ENCODE data around the gene TICAM2.

DNA sequence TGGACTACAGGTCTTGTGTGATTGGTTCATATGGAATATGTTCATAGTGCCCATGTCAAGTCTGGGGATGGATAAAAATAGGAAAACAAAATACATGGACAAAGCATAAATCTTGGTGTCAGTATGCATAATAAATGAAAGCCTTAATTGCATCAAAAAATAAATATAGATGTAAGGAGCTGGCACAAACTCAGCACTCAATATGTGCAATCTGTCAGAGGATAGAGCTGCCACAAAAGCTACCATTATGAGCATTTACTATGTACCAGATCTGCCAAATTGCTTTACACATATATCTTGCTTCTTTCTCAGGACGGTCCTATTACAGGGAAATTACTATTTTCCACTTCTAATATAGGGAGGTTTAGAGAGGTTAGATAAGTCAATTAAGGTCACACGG lies 41.8 kb upstream of the TICAM2 start:
- TF ChIP-seq, protein P1, sequence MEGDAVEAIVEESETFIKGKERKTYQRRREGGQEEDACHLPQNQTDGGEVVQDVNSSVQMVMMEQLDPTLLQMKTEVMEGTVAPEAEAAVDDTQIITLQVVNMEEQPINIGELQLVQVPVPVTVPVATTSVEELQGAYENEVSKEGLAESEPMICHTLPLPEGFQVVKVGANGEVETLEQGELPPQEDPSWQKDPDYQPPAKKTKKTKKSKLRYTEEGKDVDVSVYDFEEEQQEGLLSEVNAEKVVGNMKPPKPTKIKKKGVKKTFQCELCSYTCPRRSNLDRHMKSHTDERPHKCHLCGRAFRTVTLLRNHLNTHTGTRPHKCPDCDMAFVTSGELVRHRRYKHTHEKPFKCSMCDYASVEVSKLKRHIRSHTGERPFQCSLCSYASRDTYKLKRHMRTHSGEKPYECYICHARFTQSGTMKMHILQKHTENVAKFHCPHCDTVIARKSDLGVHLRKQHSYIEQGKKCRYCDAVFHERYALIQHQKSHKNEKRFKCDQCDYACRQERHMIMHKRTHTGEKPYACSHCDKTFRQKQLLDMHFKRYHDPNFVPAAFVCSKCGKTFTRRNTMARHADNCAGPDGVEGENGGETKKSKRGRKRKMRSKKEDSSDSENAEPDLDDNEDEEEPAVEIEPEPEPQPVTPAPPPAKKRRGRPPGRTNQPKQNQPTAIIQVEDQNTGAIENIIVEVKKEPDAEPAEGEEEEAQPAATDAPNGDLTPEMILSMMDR (IDR thresholded peaks at IDR 0.05 in 2 of 3, conservative IDR thresholded peaks at IDR 0.05 in 1 of 3; ENCODE audit: control insufficient read depth in 2 of 3, extremely low read depth in 1 of 3, insufficient read depth in 1 of 3, low read depth in 3 of 3, low read length in 3 of 3), result no peak
- TF ChIP-seq, protein P2, sequence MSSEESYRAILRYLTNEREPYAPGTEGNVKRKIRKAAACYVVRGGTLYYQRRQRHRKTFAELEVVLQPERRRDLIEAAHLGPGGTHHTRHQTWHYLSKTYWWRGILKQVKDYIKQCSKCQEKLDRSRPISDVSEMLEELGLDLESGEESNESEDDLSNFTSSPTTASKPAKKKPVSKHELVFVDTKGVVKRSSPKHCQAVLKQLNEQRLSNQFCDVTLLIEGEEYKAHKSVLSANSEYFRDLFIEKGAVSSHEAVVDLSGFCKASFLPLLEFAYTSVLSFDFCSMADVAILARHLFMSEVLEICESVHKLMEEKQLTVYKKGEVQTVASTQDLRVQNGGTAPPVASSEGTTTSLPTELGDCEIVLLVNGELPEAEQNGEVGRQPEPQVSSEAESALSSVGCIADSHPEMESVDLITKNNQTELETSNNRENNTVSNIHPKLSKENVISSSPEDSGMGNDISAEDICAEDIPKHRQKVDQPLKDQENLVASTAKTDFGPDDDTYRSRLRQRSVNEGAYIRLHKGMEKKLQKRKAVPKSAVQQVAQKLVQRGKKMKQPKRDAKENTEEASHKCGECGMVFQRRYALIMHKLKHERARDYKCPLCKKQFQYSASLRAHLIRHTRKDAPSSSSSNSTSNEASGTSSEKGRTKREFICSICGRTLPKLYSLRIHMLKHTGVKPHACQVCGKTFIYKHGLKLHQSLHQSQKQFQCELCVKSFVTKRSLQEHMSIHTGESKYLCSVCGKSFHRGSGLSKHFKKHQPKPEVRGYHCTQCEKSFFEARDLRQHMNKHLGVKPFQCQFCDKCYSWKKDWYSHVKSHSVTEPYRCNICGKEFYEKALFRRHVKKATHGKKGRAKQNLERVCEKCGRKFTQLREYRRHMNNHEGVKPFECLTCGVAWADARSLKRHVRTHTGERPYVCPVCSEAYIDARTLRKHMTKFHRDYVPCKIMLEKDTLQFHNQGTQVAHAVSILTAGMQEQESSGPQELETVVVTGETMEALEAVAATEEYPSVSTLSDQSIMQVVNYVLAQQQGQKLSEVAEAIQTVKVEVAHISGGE (CRISPR knock-in tag; IDR thresholded peaks at IDR 0.05), result no peak
- no peak for TF ChIP-seq SPI1 (IDR thresholded peaks at IDR 0.05; ENCODE audit: borderline replicate concordance, insufficient read depth, low read depth, low read length)
- TF ChIP-seq NR2F1 (conservative IDR thresholded peaks at IDR 0.05), result no peak
- no peak for TF ChIP-seq RAD51 (IDR thresholded peaks at IDR 0.05)
- no peak for TF ChIP-seq JUNB (IDR thresholded peaks at IDR 0.05)
- no peak for TF ChIP-seq MYC (IDR thresholded peaks at IDR 0.05; ENCODE audit: insufficient read depth, insufficient read length, insufficient replicate concordance, low read length, severe bottlenecking)
- TF ChIP-seq ZNF274 (IDR thresholded peaks at IDR 0.05; ENCODE audit: insufficient read depth, insufficient read length), result no peak
- no peak for TF ChIP-seq TCF12 (IDR thresholded peaks at IDR 0.05; ENCODE audit: low read depth, low read length)
- TF ChIP-seq, protein P3, sequence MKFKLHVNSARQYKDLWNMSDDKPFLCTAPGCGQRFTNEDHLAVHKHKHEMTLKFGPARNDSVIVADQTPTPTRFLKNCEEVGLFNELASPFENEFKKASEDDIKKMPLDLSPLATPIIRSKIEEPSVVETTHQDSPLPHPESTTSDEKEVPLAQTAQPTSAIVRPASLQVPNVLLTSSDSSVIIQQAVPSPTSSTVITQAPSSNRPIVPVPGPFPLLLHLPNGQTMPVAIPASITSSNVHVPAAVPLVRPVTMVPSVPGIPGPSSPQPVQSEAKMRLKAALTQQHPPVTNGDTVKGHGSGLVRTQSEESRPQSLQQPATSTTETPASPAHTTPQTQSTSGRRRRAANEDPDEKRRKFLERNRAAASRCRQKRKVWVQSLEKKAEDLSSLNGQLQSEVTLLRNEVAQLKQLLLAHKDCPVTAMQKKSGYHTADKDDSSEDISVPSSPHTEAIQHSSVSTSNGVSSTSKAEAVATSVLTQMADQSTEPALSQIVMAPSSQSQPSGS (IDR thresholded peaks at IDR 0.05; ENCODE audit: low read length), result no peak
- TF ChIP-seq CHD2 (IDR thresholded peaks at IDR 0.05; ENCODE audit: borderline replicate concordance, low read depth, low read length), result no peak
- TF ChIP-seq SRF (IDR thresholded peaks at IDR 0.05; ENCODE audit: low read depth in 2 of 2, low read length in 2 of 2), result no peak
- TF ChIP-seq TARDBP (IDR thresholded peaks at IDR 0.05; ENCODE audit: borderline replicate concordance), result no peak
- TF ChIP-seq TBL1XR1 (IDR thresholded peaks at IDR 0.05; ENCODE audit: low read depth, low read length), result no peak

Data from GM12878 (cell line).